K562 (cell line): Measurements from ENCODE around the gene ANXA4. TPM values are rescaled to one million over a fixed set of nuclear protein-coding genes. Genes with fewer than 3 reads are reported as not detected.

ENCODE experiments used
- CREB1 ChIP-seq, 2 experiments: sonication (generic) in 1 of 2; formaldehyde crosslinking in 1 of 2; IDR thresholded peaks; 2 replicates each; pipeline versions ENCODE4 v1.6.1 to v1.8.0; 2012 to 2022; ENCODE audit warnings: inconsistent platforms in 1 of 2, mild to moderate bottlenecking in 1 of 2, missing genetic modification reagents in 1 of 2, moderate library complexity in 1 of 2
- ELF4 ChIP-seq: fragments of 450-650 bp; formaldehyde crosslinking; IDR thresholded peaks from 2 replicates; pipeline ENCODE4 v1.4.0; 2022; ENCODE audit warnings: missing genetic modification characterization
- EZH2 ChIP-seq: IDR thresholded peaks from 2 replicates; pipeline ENCODE4 v1.6.1; 2012; ENCODE audit warnings: low read depth, mild to moderate bottlenecking, inconsistent platforms, low read length, borderline replicate concordance
- GABPB2 ChIP-seq: fragments of 250-450 bp; sonication (Bioruptor Pico); conservative IDR thresholded peaks from 2 replicates; pipeline ENCODE4 v1.5.1; 2021; ENCODE audit warnings: mild to moderate bottlenecking
- GATAD2A ChIP-seq: fragments of 450-650 bp; IDR thresholded peaks from 2 replicates; pipeline ENCODE4 v1.6.1; 2017
- HCFC1 ChIP-seq: IDR thresholded peaks from 2 replicates; pipeline ENCODE4 v1.6.1; 2012; ENCODE audit warnings: low read depth, low read length, improper control_type of control experiment
- MEIS2 ChIP-seq: fragments of 450-650 bp; IDR thresholded peaks from 2 replicates; pipeline ENCODE4 v1.6.1; 2014; ENCODE audit warnings: mild to moderate bottlenecking; ENCODE audit not compliant: partially characterized antibody
- NR3C1 ChIP-seq: sonication (generic); formaldehyde crosslinking; IDR thresholded peaks from 2 replicates; pipeline ENCODE4 v1.8.1; 2022; ENCODE audit warnings: missing genetic modification reagents
- POLR2A ChIP-seq: fragments of 450-650 bp; conservative IDR thresholded peaks from 2 replicates; pipeline ENCODE4 v1.6.1; 2016
- POLR2AphosphoS5 ChIP-seq: IDR thresholded peaks from 2 replicates; pipeline ENCODE4 v1.6.1; 2011; ENCODE audit warnings: mild to moderate bottlenecking, low read depth, low read length, moderate library complexity; ENCODE audit not compliant: control insufficient read depth, insufficient read depth
- RNF2 ChIP-seq: sonication (generic); IDR thresholded peaks from 2 replicates; pipeline ENCODE4 v1.6.1; 2016
- SAP30 ChIP-seq: fragments of 200-600 bp; sonication (generic); IDR thresholded peaks from 2 replicates; pipeline ENCODE4 v1.6.1; 2012; ENCODE audit warnings: borderline replicate concordance, low read depth, mild to moderate bottlenecking, moderate library complexity, low read length, control low read depth, inconsistent platforms; ENCODE audit not compliant: insufficient read depth, poor library complexity, severe bottlenecking
- SIX5 ChIP-seq, 2 experiments: IDR thresholded peaks; 2 replicates each; pipeline ENCODE4 v1.6.1; 2011; ENCODE audit warnings: low read length in 2 of 2, borderline replicate concordance in 1 of 2, low read depth in 1 of 2, mild to moderate bottlenecking in 1 of 2, moderate library complexity in 1 of 2; ENCODE audit not compliant: insufficient read depth in 1 of 2
- SMAD2 ChIP-seq: fragments of 150-350 bp; IDR thresholded peaks from 2 replicates; pipeline ENCODE4 v1.6.1; 2014; ENCODE audit warnings: low read depth, mild to moderate bottlenecking, low read length
- SRSF9 ChIP-seq: fragments of 200-400 bp; formaldehyde crosslinking; IDR thresholded peaks from 2 replicates; pipeline ENCODE4 v1.6.1; 2017; ENCODE audit warnings: low read depth, low read length, borderline replicate concordance
- STAT5A ChIP-seq: IDR thresholded peaks from 2 replicates; pipeline ENCODE4 v1.6.1; 2012; ENCODE audit warnings: low read length, inconsistent platforms, borderline replicate concordance
- VEZF1 ChIP-seq: fragments of 200-800 bp; sonication (Bioruptor generic); IDR thresholded peaks from 2 replicates; pipeline ENCODE4 v1.6.1; 2017; ENCODE audit warnings: missing genetic modification characterization, missing compliant biosample characterization
- ZNF217 ChIP-seq: sonication (generic); formaldehyde crosslinking; IDR thresholded peaks from 2 replicates; pipeline ENCODE4 v1.8.0; 2022; ENCODE audit warnings: mild to moderate bottlenecking, missing genetic modification reagents
- ZNF263 ChIP-seq: sonication (generic); formaldehyde crosslinking; IDR thresholded peaks from 2 replicates; pipeline ENCODE4 v1.8.0; 2022; ENCODE audit warnings: mild to moderate bottlenecking, missing genetic modification reagents, borderline replicate concordance
- ZNF311 ChIP-seq: fragments of 250-450 bp; sonication (Bioruptor Pico); IDR thresholded peaks from 2 replicates; pipeline ENCODE4 v1.4.0; 2020; ENCODE audit warnings: mild to moderate bottlenecking, moderate library complexity
- ZNF444 ChIP-seq: fragments of 250-450 bp; sonication (Bioruptor Pico); IDR thresholded peaks from 2 replicates; pipeline ENCODE4 v1.4.0; 2020; ENCODE audit warnings: mild to moderate bottlenecking, moderate library complexity
- ZNF830 ChIP-seq: fragments of 250-450 bp; sonication (Bioruptor Pico); IDR thresholded peaks from 2 replicates; pipeline ENCODE4 v1.5.0; 2021; ENCODE audit warnings: mild to moderate bottlenecking
- polyA plus RNA-seq, 8 experiments: library from polyadenylated mRNA; depleted of rRNA in 4 of 8; stranded (reverse) in 5 of 8; unstranded in 3 of 8; fragments of >200 nt; fragmentation: Nextera tagmentation in 2 of 8; fragmentation: Illumina TruSeq in 1 of 8; extraction: Ambion mirVana in 2 of 8; extraction: Trizol in 1 of 8; gene quantifications; 2 replicates each; pipeline versions ENCODE4 v1.2.1 to v1.2.3, GENCODE V29; 2011 to 2014; ENCODE audit warnings: inconsistent platforms in 1 of 8, missing spikeins in 1 of 8
- total RNA-seq, 7 experiments: library from RNA; depleted of rRNA in 6 of 7; stranded (reverse); fragments of >200 nt in 6 of 7; fragmentation: Illumina TruSeq in 2 of 7; extraction: Trizol in 2 of 7; gene quantifications; 2 replicates each; pipeline versions ENCODE4 v1.2.1 to v1.2.3, GENCODE V29; 2011 to 2021; ENCODE audit warnings: low replicate concordance in 1 of 7
- TF ChIP-seq, protein P1 (sequence below): fragments of 450-650 bp; formaldehyde crosslinking; IDR thresholded peaks from 2 replicates; pipeline ENCODE4 v1.4.0; 2022; ENCODE audit warnings: missing genetic modification characterization

ANXA4 gene
- total and polyA plus RNA-seq, 9 of the 15 experiments (the other 6 are each of a cell fraction or from before 2014, with no cell fraction given) = 3.4 to 13.6 (median 11.6) TPM

- no peak for TF ChIP-seq STAT5A
- TF ChIP-seq, protein P1, sequence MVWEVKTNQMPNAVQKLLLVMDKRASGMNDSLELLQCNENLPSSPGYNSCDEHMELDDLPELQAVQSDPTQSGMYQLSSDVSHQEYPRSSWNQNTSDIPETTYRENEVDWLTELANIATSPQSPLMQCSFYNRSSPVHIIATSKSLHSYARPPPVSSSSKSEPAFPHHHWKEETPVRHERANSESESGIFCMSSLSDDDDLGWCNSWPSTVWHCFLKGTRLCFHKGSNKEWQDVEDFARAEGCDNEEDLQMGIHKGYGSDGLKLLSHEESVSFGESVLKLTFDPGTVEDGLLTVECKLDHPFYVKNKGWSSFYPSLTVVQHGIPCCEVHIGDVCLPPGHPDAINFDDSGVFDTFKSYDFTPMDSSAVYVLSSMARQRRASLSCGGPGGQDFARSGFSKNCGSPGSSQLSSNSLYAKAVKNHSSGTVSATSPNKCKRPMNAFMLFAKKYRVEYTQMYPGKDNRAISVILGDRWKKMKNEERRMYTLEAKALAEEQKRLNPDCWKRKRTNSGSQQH (CRISPR knock-in tag) = no peak
- no peak for TF ChIP-seq NR3C1
- peak; percentile 20; the same call in 1 of the 2 replicates for TF ChIP-seq RNF2
- TF ChIP-seq CREB1 (IDR thresholded peaks at IDR 0.05) = 0 out of 2 replicates have a peak, but pooled peaks have one; percentile 17
- no peak for TF ChIP-seq CREB1 (CRISPR knock-in tag; IDR thresholded peaks at IDR 0.05)
- TF ChIP-seq ZNF217 = no peak
- no peak for TF ChIP-seq MEIS2
- peak; percentile 30 for TF ChIP-seq SAP30
- TF ChIP-seq ZNF311 (CRISPR knock-in tag) = no peak
- peak; percentile 77 for TF ChIP-seq POLR2A
- no peak for TF ChIP-seq SIX5 (IDR thresholded peaks at IDR 0.05; ENCODE audit: borderline replicate concordance in 1 of 2, insufficient read depth in 1 of 2, low read depth in 1 of 2, low read length in 2 of 2)
- no peak for TF ChIP-seq SRSF9
- TF ChIP-seq GATAD2A = 0 out of 2 replicates have a peak, but pooled peaks have one; percentile 12
- TF ChIP-seq POLR2AphosphoS5 = peak; percentile 56; the same call in 1 of the 2 replicates
- TF ChIP-seq HCFC1 = no peak
- TF ChIP-seq EZH2 = no peak
- TF ChIP-seq ZNF444 = no peak
- peak; percentile 41; the same call in 1 of the 2 replicates for TF ChIP-seq VEZF1
- TF ChIP-seq ZNF263 = no peak
- no peak for TF ChIP-seq SMAD2
- TF ChIP-seq GABPB2 (CRISPR knock-in tag) = no peak
- TF ChIP-seq ELF4 = no peak
- no peak for TF ChIP-seq ZNF830 (CRISPR knock-in tag)
These were observed at the start of gene ANXA4 (continued) for GRCh38 chr2:69741575-69742321.
